GM10847 (cell line): ENCODE data around the gene GZMM.

Experiments
- POLR2A ChIP-seq: IDR thresholded peaks from 2 replicates; pipeline ENCODE4 v1.6.1; 2011; ENCODE audit not compliant: insufficient read length; ENCODE audit errors: extremely low read depth

The GZMM gene

DNA sequence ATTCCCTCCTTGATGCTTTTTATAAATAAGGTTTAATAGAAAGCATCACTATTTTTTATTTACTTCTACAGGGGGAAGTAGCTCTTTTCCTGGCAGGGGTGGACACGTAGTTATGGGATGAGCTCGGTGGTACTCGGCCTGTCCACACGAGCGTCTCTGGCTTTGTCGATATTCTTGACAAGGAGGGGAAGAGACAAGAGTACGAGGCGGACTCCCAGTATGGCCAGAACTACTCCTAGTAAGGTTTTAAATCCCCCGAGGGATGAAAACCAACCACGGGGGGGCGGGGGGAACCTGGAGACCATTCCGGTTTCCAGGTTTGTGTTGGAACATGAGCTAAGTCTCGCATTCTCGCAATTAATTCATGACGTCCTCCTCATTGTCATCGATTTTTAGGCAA lies 23.0 kb downstream of the GZMM start:
- no peak for TF ChIP-seq POLR2A

DNA sequence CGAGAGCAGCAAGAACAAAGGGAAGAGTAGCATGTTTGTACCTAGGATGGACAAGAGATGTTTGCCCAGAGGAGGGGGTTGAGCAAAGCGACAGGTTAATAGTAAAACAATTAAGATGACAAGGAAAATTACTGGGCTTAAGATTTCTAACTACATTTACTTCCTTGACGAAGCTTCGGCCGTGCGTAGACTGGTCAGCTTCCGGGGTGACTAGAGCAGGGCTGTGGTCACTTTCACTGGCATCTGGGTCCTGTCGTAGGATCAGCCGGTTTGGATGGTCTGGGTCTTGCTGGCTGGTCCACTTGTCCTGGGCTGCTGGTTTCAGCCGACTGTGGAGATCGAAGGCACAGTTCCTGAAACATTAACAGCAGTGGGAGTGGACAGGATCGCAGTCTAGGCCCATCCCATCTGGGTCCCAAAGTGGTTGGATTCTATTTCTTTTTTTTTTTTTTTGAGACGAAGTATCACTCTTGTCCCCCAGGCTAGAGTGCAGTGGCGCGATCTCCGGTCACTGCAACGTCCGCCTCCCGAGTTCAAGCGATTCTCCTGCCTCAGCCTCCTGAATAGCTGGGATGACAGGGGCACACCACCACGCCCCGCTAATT lies 23.5 kb downstream of the GZMM start:
- TF ChIP-seq POLR2A, result no peak

DNA sequence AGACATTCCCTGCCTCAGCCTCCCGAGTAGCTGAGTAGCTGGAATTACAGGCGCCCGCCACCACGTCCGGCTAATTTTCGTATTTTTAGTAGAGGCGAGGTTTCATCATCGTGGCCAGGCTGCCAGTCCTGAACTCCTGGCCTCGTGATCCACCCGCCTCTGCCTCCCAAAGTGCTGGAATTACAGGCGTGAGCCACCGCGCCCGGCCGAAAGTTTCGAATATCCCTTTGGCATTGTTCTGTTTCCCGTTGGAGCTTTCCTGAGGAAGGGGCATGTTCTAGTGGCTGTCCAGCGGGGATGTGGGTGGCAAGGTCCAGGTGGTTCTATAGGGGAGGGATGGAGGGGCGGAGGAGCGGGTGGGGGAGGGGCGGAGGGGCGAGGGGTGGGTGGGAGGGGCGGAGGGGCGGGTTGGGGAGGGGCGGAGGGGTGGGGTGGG lies 26.4 kb downstream of the GZMM start:
- no peak for TF ChIP-seq POLR2A

- TF ChIP-seq POLR2A, result no peak
Measured at GRCh38 chr19:570937-571565, 27.2 kb downstream of the GZMM start.

GRCh38 chr19:571566-571974 lies 27.7 kb downstream of the GZMM start:
- no peak for TF ChIP-seq POLR2A

DNA sequence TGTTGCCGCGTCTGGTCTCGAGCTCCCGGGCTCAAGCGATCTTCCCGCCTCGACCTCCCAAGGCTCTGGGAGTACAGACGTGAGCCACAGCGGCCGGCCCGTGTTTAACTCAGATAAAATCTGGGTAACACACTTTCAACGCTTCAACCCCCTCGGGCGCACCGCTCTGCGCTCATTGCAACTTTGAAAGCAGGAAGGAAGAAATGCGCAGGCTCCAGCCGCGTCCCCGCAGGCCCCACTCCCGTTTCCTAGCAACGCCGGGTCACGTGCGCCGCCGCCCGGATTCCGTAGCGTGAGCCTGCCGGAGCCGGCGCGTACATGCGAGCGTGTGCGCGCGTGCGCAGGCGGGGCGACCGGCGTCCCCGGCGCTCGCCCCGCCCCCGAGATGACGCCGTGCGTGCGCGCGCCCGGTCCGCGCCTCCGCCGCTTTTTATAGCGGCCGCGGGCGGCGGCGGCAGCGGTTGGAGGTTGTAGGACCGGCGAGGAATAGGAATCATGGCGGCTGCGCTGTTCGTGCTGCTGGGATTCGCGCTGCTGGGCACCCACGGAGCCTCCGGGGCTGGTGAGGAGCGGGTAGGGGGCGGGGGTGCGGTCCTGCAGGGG lies 28.4 kb downstream of the GZMM start, which contains the start of gene BSG:
Gene BSG (plus strand): TSS at position 457 of the 603 bp plus-strand sequence. CDS start 39 bp downstream, at position 496.
- peak; percentile 99 for TF ChIP-seq POLR2A

DNA sequence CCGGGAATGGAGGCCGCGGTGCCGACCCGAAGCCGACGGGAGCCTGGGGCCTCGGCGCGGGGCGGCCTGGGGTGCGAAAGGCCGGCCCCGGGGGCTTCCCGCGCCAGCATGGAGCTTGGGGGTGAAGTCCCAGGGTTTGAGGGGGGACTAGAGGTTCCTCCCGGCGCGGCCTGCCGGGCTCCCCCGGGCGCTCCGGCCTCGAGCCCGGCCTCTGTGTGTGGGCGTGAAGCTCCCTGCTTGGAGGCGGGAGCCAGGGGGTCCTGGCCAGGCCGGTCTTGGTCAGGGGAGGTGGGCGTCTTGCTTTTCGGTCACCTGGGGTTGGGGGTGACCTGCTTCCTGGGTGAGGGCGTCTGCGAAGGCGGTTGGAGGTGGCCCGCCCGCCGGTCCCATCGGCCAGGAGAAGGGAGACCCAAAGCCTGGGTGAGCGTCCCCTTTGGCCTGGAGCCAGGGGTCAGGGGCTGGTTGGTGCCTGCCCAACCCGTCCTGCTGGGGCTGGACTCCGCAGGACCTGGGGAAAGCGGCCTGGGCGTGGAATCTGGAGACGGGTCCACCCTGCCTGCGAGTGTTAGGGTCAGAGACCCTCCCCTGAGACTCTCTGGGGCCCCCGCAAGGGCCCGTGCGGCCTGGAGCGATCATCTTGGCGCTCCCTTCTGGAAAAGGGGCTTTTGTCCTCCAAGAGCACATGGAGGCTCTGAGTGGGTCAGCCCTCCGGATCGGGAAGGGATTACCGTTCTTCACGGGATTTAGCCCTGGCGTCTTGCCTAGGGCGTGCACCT lies 29.1 kb downstream of the GZMM start:
- no peak for TF ChIP-seq POLR2A

GRCh38 chr19:573519-573825 lies 29.6 kb downstream of the GZMM start:
- TF ChIP-seq POLR2A, result no peak

GRCh38 chr19:574658-575526 lies 31.0 kb downstream of the GZMM start:
- TF ChIP-seq POLR2A, result no peak

- TF ChIP-seq POLR2A, result no peak
Measured at GRCh38 chr19:575527-576506, 32.0 kb downstream of the GZMM start.

DNA sequence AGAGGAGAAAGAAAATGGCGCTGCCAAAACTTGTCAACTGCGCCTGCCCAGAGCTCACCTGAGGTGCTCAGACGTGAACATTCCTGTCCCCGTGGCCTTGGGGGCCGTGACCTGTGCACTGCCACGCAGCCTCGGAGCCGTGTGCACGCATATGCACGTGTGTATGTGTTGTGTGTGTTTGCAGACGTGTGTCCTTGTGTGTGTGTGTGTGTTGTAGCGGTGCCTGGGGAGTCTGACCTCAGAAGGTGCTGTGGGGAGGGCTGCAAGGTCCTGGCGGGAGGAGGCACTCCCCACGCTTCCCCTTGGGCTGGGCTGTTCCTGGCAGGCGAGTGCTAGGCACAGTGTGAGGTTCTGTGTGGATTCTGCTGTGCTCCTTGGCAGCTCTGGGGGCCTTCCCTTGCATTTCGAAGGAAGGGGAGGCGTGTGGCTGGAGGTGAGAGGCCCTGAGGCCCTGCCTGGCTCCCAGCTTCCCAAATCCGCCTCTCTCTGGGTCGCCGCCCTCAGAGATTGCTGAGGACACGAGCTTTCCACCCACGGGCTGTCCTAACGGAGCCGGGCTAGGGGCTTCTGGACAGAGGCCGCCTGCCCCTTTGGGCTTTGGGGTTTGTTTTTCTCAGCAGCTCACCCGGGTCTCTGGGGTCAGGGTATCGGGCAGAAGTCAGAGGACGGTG lies 33.0 kb downstream of the GZMM start:
- no peak for TF ChIP-seq POLR2A

GRCh38 chr19:577439-578392 lies 33.9 kb downstream of the GZMM start:
- TF ChIP-seq POLR2A, result no peak

DNA sequence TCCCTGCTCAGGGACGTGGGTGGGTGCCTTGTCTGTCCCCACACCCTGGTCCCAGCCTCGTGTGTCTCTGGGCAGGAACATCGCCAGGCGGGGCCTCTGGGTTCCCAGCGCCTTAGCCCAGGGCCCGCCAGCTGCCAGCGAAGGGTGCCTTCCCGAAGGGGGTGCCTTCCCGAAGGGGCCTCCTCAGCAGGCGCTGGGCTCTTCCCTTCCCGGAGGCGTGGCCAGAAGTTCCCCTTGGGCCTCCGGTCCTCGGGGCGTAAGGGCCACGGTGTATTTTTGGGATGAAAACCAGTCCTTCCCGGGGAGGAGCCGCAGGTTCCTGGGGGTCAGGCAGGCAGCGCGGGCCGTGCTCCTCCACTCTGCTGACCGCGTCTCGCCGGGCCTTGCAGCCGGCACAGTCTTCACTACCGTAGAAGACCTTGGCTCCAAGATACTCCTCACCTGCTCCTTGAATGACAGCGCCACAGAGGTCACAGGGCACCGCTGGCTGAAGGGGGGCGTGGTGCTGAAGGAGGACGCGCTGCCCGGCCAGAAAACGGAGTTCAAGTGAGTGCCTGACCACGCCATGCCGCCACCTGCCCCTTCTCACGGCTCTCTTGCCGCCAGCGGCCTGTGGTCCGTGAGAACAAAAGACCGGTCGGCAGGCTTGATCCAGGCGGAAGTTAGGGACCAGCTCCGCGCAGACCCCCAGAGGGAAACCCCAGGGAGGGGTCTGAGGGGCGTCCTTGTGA lies 35.4 kb downstream of the GZMM start:
- TF ChIP-seq POLR2A, result no peak
